ELF-1 (cell line): ENCODE data around the gene MYO1D.

Experiments used
- DNase-seq: peaks from one replicate; pipeline ENCODE4 v3.0.0-alpha.2; 2016; ENCODE audit warnings: low read depth, low spot score

Gene MYO1D

GRCh38 chr17:32855620-32856019, 21.3 kb downstream of the MYO1D start:
- no peak for DNase-seq

- DNase-seq, result no peak
Observed at GRCh38 chr17:32854832-32855389, 22.0 kb downstream of the MYO1D start.

- DNase-seq, result no peak
Observed at GRCh38 chr17:32854207-32854606, 22.7 kb downstream of the MYO1D start.

- no peak for DNase-seq
Observed at GRCh38 chr17:32852811-32853210, 24.1 kb downstream of the MYO1D start.

GRCh38 chr17:32849879-32850278, 27.0 kb downstream of the MYO1D start:
- no peak for DNase-seq

GRCh38 chr17:32847977-32848376, 28.9 kb downstream of the MYO1D start:
- DNase-seq, result no peak

GRCh38 chr17:32846143-32846542, 30.8 kb downstream of the MYO1D start:
- DNase-seq, result no peak

- DNase-seq, result no peak
Observed at GRCh38 chr17:32840241-32840640, 36.7 kb downstream of the MYO1D start.

GRCh38 chr17:32836527-32836926, 40.4 kb downstream of the MYO1D start:
- no peak for DNase-seq

- no peak for DNase-seq
Observed at GRCh38 chr17:32835291-32835761, 41.6 kb downstream of the MYO1D start.

- no peak for DNase-seq
Observed at GRCh38 chr17:32834104-32834503, 42.8 kb downstream of the MYO1D start.

GRCh38 chr17:32833526-32833925, 43.4 kb downstream of the MYO1D start:
- DNase-seq, result no peak

GRCh38 chr17:32833076-32833475, 43.8 kb downstream of the MYO1D start:
- no peak for DNase-seq

GRCh38 chr17:32831627-32832243, 45.2 kb downstream of the MYO1D start:
- DNase-seq, result no peak

- DNase-seq, result no peak
Observed at GRCh38 chr17:32831223-32831622, 45.7 kb downstream of the MYO1D start.

GRCh38 chr17:32828822-32829221, 48.1 kb downstream of the MYO1D start:
- no peak for DNase-seq

- no peak for DNase-seq
Observed at GRCh38 chr17:32827227-32827626, 49.7 kb downstream of the MYO1D start.

GRCh38 chr17:32826076-32826475, 50.8 kb downstream of the MYO1D start:
- no peak for DNase-seq

- DNase-seq, result no peak
Observed at GRCh38 chr17:32824334-32824733, 52.6 kb downstream of the MYO1D start.

GRCh38 chr17:32822996-32823395, 53.9 kb downstream of the MYO1D start:
- DNase-seq, result no peak

- DNase-seq, result peak; percentile 27
Observed at GRCh38 chr17:32821987-32822934, 54.7 kb downstream of the MYO1D start.

- no peak for DNase-seq
Observed at GRCh38 chr17:32820440-32820839, 56.5 kb downstream of the MYO1D start.

GRCh38 chr17:32819787-32820186, 57.1 kb downstream of the MYO1D start:
- DNase-seq, result no peak
